ENCODE measurements around the gene LVRN. TPM values are rescaled to one million over a fixed set of nuclear protein-coding genes. Genes with fewer than 3 reads are reported as not detected.

LVRN gene
- total RNA-seq, 1 experiment from 2014 or later: 0.09 TPM

- no peak for DNase-seq
- no peaks in the 10 kb centered on the region for H3K27me3 ChIP-seq (ENCODE audit: insufficient read depth, low read length)
- TF ChIP-seq, protein P1, sequence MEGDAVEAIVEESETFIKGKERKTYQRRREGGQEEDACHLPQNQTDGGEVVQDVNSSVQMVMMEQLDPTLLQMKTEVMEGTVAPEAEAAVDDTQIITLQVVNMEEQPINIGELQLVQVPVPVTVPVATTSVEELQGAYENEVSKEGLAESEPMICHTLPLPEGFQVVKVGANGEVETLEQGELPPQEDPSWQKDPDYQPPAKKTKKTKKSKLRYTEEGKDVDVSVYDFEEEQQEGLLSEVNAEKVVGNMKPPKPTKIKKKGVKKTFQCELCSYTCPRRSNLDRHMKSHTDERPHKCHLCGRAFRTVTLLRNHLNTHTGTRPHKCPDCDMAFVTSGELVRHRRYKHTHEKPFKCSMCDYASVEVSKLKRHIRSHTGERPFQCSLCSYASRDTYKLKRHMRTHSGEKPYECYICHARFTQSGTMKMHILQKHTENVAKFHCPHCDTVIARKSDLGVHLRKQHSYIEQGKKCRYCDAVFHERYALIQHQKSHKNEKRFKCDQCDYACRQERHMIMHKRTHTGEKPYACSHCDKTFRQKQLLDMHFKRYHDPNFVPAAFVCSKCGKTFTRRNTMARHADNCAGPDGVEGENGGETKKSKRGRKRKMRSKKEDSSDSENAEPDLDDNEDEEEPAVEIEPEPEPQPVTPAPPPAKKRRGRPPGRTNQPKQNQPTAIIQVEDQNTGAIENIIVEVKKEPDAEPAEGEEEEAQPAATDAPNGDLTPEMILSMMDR (conservative IDR thresholded peaks at IDR 0.05): no peak
- no peak overlapping the region for H3K18ac ChIP-seq (ENCODE audit: insufficient read length, low read depth, low read length)
- H2BK5ac ChIP-seq (ENCODE audit: insufficient read length, low read length): no peak overlapping the region
- H2BK20ac ChIP-seq (ENCODE audit: low read depth, low read length, poor library complexity, severe bottlenecking): no peak overlapping the region
- no peak overlapping the region for H3K4me3 Mint-ChIP-seq
- no peak overlapping the region for H4K5ac ChIP-seq (ENCODE audit: insufficient read length, low read depth, low read length)
- no peak overlapping the region for H3K23ac ChIP-seq (ENCODE audit: insufficient read length, low read depth, low read length)
- H3K4me1 Mint-ChIP-seq: peaks cover 6 to 7% of the 10 kb centered on the region in 2 experiments
- H3T11ph ChIP-seq (ENCODE audit: low read length): no peak overlapping the region
- no peak overlapping the region for H2BK12ac ChIP-seq (ENCODE audit: insufficient read length, low read depth, low read length)
- H3K79me2 ChIP-seq (ENCODE audit: insufficient read depth, low read length): no peaks in the 10 kb centered on the region
- H3K9me3 ChIP-seq (ENCODE audit: control insufficient read depth, low read depth, low read length): no peaks in the 10 kb centered on the region
- no peaks in the 10 kb centered on the region for H3K4me1 ChIP-seq (ENCODE audit: insufficient read depth, low read length)
- H2AFZ ChIP-seq (ENCODE audit: low read length): no peak overlapping the region
- H3K27ac Mint-ChIP-seq: peak overlapping the region in 1 of 3 experiments; percentile 42; a peak in 1 of 7 replicates
- H4K91ac ChIP-seq (ENCODE audit: insufficient read length, low read depth, low read length): no peak overlapping the region
- H3K27me3 Mint-ChIP-seq (ENCODE audit: low read depth): no peaks in the 10 kb centered on the region
- H3K9me3 Mint-ChIP-seq: no peaks in the 10 kb centered on the region
- no peak overlapping the region for H4K8ac ChIP-seq (replicated peaks; ENCODE audit: insufficient read length, low read depth, low read length)
- H3K9ac ChIP-seq (ENCODE audit: extremely low read depth, insufficient read length, low read length): no peak overlapping the region
- H3K4ac ChIP-seq (ENCODE audit: low read depth, low read length): no peak overlapping the region
- H3K56ac ChIP-seq (ENCODE audit: insufficient read length, low read depth, low read length): no peak overlapping the region
- H2AK5ac ChIP-seq (ENCODE audit: insufficient read length, low read length): no peak overlapping the region
- H3K14ac ChIP-seq (ENCODE audit: insufficient read depth, low read length): no peak overlapping the region
- H3K36me3 Mint-ChIP-seq (ENCODE audit: insufficient read depth in 1 of 3, low read depth in 3 of 3): no peaks in the 10 kb centered on the region
- no peaks in the 10 kb centered on the region for H4K20me1 ChIP-seq (ENCODE audit: control insufficient read depth, insufficient read depth, insufficient read length)
- no peaks in the 10 kb centered on the region for H3K23me2 ChIP-seq (ENCODE audit: insufficient read length, low read depth, low read length, poor library complexity, severe bottlenecking)
- no peak overlapping the region for H2BK15ac ChIP-seq (ENCODE audit: low read depth, low read length)
- H3K27ac ChIP-seq (ENCODE audit: insufficient read length, low read depth, low read length): no peak overlapping the region
- no peak overlapping the region for H2BK120ac ChIP-seq (ENCODE audit: low read depth, low read length, poor library complexity, severe bottlenecking)
- H3K4me2 ChIP-seq (ENCODE audit: insufficient read depth, insufficient read length, low read length): no peak overlapping the region
- whole genome bisulfite sequencing (ENCODE audit: extremely low coverage, insufficient read length, low lambda C conversion rate): no CpG with 5 or more reads among the region's 6 CpGs
- H3K79me1 ChIP-seq (ENCODE audit: insufficient read depth, low read depth, low read length, poor library complexity, severe bottlenecking): no peaks in the 10 kb centered on the region
Measured at GRCh38 chr5:116002116-116002906, 40.0 kb downstream of the LVRN start.

Data from H9 (cell line).